Retinal pigment epithelial cell (primary cell): ENCODE measurements around the gene PIK3C2B.
A peak's percentile ranks its signal among the peaks of the same experiment; 100 is the strongest.
"Not testable (repeated sequence)": the region's sequence is repeated elsewhere in the genome, so short reads cannot be mapped to it uniquely, and the experiment has no call there.

Experiments
- DNase-seq: peaks from one replicate; pipeline ENCODE4 v3.0.0-alpha.2; 2010; ENCODE audit warnings: low read depth
- H3K4me3 ChIP-seq: 2 replicates; pipeline ENCODE4 v1.5.1; 2011; ENCODE audit warnings: mild to moderate bottlenecking, low read length, control low read depth, moderate library complexity
- CTCF ChIP-seq: conservative IDR thresholded peaks from 2 replicates; pipeline ENCODE4 v1.5.1; 2011; ENCODE audit warnings: low read depth, low read length, control low read depth, inconsistent platforms

PIK3C2B gene

DNA sequence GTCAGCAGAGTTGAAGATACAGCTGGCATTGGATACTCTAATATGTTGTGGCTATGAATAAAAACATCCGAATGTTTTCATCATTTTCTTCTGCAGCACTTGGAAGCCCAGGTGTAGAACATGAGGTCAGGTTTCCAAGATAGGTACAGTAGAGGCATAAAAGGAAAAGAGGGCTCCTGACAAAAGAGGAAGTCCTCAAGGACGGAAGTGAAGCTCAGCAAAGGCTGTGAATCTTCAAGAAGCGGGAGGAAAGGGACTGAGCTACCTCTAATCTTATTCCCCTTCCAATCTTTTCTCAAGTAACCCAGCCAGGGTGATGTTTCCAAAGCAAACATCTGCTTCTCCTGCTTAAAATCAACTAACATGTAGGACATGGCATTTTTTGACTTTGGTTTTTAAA, 4.4 kb upstream of the PIK3C2B start:
- TF ChIP-seq CTCF: no peak

DNA sequence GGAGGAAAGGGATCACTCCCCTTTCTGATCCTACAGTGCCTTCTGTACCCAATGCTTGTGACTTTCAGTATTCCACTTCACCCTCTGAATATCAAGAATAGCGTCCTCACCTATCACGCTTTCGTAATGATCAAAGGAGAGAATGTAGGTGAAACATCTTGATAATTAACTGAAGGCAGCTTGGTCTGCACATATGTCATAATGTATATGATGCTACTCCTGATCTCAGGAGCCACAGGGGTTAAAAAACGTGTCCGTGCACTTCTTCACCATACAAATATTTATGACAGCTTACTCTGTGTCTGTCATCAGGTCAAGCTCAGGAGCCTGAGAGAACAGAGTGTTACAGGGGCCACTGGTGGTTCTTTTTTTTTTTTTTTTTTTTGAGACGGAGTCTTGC, 1.2 kb upstream of the PIK3C2B start:
- TF ChIP-seq CTCF: no peak
- H3K4me3 ChIP-seq: no peak overlapping the region
- no peak for DNase-seq

More for the DNA sequence above, 4.4 kb upstream of the PIK3C2B start:
- no peak overlapping the region for H3K4me3 ChIP-seq
- DNase-seq: no peak

DNA sequence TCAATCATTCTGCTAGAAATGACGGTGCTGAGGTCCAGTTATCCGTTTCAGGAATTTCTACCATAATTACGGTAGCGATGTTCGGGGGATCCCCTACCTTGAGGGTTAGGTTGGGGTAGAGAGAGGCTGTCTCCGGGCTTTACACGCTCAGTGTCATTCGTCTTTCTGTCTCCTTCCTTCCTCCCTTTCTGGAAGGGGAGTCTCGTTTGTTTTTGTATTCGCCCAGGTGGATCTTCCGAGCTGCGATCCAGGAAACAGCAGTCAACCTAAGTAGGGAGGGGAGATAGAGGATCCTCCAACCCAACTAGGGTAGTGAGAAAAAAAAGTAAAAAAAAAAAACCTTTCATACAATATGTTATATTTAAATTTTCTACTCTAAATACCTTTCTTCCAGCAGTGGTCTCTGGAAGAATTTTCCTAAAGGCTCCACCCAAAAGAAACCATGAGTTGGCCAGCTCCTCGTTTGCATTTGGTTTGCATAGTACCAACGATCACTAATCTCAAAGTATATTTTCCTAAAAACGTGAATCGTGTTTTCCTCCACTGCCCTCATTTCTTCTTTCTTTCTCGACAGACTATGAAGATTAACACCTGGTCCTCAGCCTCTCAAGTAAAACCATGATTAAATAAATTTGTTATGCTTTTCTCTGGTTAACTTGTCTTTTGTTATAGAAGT, 611 bp upstream of the PIK3C2B start:
- no peak for DNase-seq

DNA sequence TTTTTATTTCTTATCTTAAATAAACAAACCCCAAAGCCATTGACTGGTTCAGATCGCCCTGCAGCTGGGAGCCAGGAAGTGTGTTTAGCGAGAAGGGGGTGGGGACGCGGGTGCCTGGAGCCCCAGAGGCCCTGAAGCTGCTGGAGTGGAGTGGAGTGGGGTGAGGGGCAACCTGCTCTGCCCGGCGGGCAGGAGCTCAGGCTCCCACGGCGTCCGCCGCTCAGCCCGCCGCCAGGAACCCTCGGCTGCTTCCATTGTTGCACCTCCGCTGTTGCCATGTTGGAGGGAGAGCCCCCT, 673 bp downstream of the PIK3C2B start:
- TF ChIP-seq CTCF: no peak
- no peak for DNase-seq
- peak overlapping the region; percentile 80 for H3K4me3 ChIP-seq

More for the DNA sequence above, 611 bp upstream of the PIK3C2B start:
- TF ChIP-seq CTCF: no peak
- peak overlapping the region; percentile 80 for H3K4me3 ChIP-seq

DNA sequence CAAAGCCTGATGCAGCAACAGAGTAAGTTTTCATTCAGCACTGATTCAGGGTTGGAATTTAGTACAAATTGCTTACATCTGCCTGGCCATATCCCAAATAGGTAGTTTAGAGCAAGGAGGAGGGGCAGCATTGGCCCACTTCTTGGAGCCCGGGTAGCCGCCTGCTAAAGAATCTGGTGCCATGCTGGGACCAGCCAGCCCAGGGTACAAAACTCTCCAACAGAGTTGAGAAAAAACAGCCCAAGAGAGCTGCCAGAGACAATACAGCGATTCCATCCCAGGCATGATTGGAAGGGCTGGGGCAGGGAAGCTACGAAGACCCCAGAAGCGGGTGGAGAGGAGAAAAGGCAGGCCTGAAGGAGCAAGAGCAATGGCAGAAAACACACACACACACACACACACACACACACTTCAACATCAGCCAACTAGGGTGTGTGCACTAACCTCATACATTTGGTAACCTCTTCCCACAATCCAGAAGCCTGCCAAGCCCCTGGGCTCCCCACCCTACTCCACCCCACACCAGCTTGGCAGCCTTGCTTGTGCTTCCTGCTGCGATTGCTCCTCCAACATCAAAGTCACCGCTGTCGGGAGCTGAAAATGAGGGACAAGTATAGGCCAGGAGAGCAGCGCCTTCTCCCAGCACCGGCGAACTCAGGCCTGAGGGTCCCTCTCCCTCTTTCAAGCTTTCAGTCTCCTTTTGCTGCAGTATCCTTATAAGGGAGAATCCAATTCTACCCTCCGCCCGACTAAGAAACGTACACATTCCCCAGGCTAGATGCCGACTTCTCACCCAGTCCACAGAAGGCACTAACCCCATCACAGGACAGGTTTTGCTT, 1.2 kb downstream of the PIK3C2B start:
- no peak for TF ChIP-seq CTCF
- H3K4me3 ChIP-seq: peak overlapping the region; percentile 80
- DNase-seq: no peak

GRCh38 chr1:204491655-204492054, 3.0 kb downstream of the PIK3C2B start:
- no peak for TF ChIP-seq CTCF
- no peak overlapping the region for H3K4me3 ChIP-seq
- no peak for DNase-seq

DNA sequence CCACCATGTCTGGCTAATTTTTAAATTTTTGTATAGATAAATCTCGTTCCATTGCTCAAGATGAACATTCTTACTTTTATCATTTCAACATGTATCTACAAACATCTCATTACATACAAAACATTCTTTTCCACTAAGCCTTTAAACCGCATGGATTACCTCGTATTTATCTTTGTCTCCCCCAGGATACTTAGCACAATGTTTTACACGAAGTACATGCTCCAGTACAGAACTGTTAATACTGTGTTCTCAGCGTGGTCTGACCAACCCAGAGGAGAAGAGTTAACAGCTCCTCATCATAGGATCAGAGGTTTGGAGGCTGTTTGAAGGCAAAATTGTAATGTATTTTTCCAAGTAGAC, 7.4 kb downstream of the PIK3C2B start:
- DNase-seq: no peak
- H3K4me3 ChIP-seq: no peak overlapping the region
- no peak for TF ChIP-seq CTCF

GRCh38 chr1:204486513-204487255, 7.9 kb downstream of the PIK3C2B start:
- H3K4me3 ChIP-seq, DNase-seq: not testable (repeated sequence)
